Measurements from ENCODE around the gene RAI1.
A peak's percentile ranks its signal among the peaks of the same experiment; 100 is the strongest.

Gene RAI1

GRCh38 chr17:17722081-17722905, 41.0 kb downstream of the RAI1 start:
- no peak for TF ChIP-seq CTCF (IDR thresholded peaks at IDR 0.05; ENCODE audit: low read depth, low read length)
- peak overlapping the region; percentile 58 for H3K4me3 ChIP-seq (ENCODE audit: low read depth, low read length)

GRCh38 chr17:17722906-17723353, 41.7 kb downstream of the RAI1 start:
- TF ChIP-seq CTCF (IDR thresholded peaks at IDR 0.05; ENCODE audit: low read depth, low read length): no peak
- peak overlapping the region; percentile 58 for H3K4me3 ChIP-seq (ENCODE audit: low read depth, low read length)

GRCh38 chr17:17723354-17724261, 42.4 kb downstream of the RAI1 start:
- no peak for TF ChIP-seq CTCF (IDR thresholded peaks at IDR 0.05; ENCODE audit: low read depth, low read length)
- H3K4me3 ChIP-seq (ENCODE audit: low read depth, low read length): peak overlapping the region; percentile 58

- no peak for TF ChIP-seq CTCF (IDR thresholded peaks at IDR 0.05; ENCODE audit: low read depth, low read length)
- peak overlapping the region; percentile 58 for H3K4me3 ChIP-seq (ENCODE audit: low read depth, low read length)
Observed at GRCh38 chr17:17724307-17725010, 43.2 kb downstream of the RAI1 start.

GRCh38 chr17:17725011-17725751, 43.9 kb downstream of the RAI1 start:
- TF ChIP-seq CTCF (IDR thresholded peaks at IDR 0.05; ENCODE audit: low read depth, low read length): no peak
- H3K4me3 ChIP-seq (ENCODE audit: low read depth, low read length): no peak overlapping the region

- no peak for TF ChIP-seq CTCF (IDR thresholded peaks at IDR 0.05; ENCODE audit: low read depth, low read length)
- no peak overlapping the region for H3K4me3 ChIP-seq (ENCODE audit: low read depth, low read length)
Observed at GRCh38 chr17:17725752-17726457, 44.6 kb downstream of the RAI1 start.
